Measurements from ENCODE around the gene SPTBN5.

DNA sequence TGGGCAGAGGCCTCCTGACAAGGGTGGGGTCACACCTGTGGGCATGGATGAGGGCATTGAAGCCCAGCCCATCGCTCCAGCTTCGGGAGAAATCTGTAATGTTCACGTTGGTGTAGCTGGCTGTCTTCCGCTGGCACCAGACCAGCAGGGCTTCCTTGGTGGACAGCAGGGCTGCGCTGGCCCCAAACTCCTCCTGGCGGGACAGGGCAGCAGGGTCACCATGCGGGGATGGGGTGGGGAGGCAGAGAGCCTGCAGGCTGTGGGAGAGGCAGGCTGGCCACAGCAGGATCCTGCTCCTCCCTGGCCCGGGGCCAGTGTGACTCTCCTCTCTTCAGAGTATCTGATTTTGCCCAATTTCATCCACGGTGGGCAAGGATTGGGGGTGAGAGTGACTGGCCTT is 6.0 kb downstream of the SPTBN5 start:
- TF ChIP-seq POLR2A (IDR thresholded peaks at IDR 0.05; ENCODE audit: low read depth, low read length), result no peak
- TF ChIP-seq POLR2AphosphoS5 (IDR thresholded peaks at IDR 0.05; ENCODE audit: low read depth, low read length), result no peak
